ENCODE data around the gene MED19. TPM values are rescaled to one million over a fixed set of nuclear protein-coding genes. Genes with fewer than 3 reads are reported as not detected.

MED19 gene, protein sequence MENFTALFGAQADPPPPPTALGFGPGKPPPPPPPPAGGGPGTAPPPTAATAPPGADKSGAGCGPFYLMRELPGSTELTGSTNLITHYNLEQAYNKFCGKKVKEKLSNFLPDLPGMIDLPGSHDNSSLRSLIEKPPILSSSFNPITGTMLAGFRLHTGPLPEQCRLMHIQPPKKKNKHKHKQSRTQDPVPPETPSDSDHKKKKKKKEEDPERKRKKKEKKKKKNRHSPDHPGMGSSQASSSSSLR
- total RNA-seq, result 10 to 100 TPM; 13.7 to 14.9 TPM
- polyA plus RNA-seq (2013, experiment 1 of 2), result 7.2 TPM
- 6.9 TPM for polyA plus RNA-seq (2013, experiment 2 of 2)
- 8.2 to 29.6 (median 14.2) reads per million in 172 experiments for total RNA-seq

DNA sequence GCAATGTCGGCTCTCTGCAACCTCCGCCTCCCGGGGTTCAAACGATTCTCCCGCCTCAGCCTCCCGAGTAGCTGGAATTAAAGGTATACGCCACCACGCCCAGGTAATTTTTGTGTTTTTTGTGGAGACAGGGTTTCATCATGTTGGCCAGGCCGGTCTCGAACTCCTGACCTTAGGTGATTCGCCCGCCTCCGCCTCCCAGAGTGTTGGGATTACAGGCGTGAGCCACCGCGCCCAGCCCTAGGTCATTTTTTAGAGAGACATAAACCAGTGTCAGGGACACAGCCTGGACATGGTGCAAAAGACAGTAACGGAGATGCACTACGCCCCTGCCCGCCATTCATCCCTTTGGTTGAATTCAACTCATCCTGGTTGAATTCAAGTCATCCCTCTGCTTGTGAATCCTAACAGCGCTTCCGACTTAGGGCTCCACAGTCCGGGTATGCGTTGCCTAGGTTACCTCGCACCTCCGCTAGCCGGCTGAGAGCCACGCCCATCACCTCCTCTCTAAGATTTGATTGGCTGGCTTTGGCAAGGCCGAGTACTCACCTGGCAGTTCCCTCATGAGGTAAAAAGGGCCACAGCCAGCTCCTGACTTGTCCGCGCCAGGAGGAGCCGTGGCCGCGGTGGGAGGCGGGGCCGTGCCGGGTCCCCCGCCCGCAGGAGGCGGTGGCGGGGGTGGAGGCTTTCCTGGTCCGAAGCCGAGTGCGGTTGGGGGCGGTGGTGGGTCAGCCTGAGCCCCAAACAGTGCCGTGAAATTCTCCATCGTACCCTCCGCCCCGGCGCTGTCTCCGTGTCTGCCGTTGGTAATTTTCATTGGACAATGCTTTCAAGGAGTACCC lies at the start of gene MED19:
Gene MED19, minus strand, starts transcription at position 802 of the 842 bp plus-strand sequence. Its CDS starts 36 bp downstream, at position 766.
- H3K4me3 ChIP-seq (ENCODE audit: low read length), result peak within 1 kb of the TSS; percentile 95
- Mint-ChIP-seq H3K36me3 (ENCODE audit: low read depth) (peaks cover 33% of the 10 kb centered on the region), H3K4me3 (peak within 1 kb of the TSS; percentile 96), H3K9me3 (no peaks in the 10 kb centered on the region), H3K27ac (peak within 1 kb of the TSS; percentile 88), H3K27me3 (no peaks in the 10 kb centered on the region), H3K4me1 (ENCODE audit: low read depth) (peaks cover 53% of the 10 kb centered on the region)
- ChIA-PET POLR2A (interaction anchor here (0.5 to 3.2 kb wide), 14 partner anchors 9 to 892 kb away, joined by 3 to 40 read pairs (median 4); partner anchors contain the start of genes CLP1, LPXN, SELENOH and TIMM10), CTCF (interaction anchor here (1.1 to 2.3 kb wide), 2 partner anchors 89 to 143 kb away, joined by 4 to 10 read pairs; partner anchors contain the start of gene UBE2L6)
- DNase-seq (peak; percentile 49 to 94 (median 68)), ATAC-seq (ENCODE audit: poor library complexity) (peak; percentile 33)
- H3K27me3 ChIP-seq (ENCODE audit: control insufficient read depth in 1 of 2, insufficient read depth in 2 of 2, low read length in 2 of 2), result no peaks in the 10 kb centered on the region
- no peaks in the 10 kb centered on the region for H3K9me3 ChIP-seq (ENCODE audit: control insufficient read depth in 1 of 2, insufficient read depth in 1 of 2, low read length in 2 of 2)
- intact Hi-C loops (cut with DNase I, micrococcal nuclease), result loop anchor here (1.0 to 10.0 kb wide), 15 partner anchors 27 to 873 kb away; partner anchors contain the start of genes UBE2L6 (in 2 of the 2), LPXN (in 1 of the 2), P2RX3 (in 1 of the 2) and SELENOH (in 1 of the 2)
- H3K4me1 ChIP-seq (ENCODE audit: insufficient read depth, low read length), result peaks cover 30% of the 10 kb centered on the region
- TF ChIP-seq, protein P1, sequence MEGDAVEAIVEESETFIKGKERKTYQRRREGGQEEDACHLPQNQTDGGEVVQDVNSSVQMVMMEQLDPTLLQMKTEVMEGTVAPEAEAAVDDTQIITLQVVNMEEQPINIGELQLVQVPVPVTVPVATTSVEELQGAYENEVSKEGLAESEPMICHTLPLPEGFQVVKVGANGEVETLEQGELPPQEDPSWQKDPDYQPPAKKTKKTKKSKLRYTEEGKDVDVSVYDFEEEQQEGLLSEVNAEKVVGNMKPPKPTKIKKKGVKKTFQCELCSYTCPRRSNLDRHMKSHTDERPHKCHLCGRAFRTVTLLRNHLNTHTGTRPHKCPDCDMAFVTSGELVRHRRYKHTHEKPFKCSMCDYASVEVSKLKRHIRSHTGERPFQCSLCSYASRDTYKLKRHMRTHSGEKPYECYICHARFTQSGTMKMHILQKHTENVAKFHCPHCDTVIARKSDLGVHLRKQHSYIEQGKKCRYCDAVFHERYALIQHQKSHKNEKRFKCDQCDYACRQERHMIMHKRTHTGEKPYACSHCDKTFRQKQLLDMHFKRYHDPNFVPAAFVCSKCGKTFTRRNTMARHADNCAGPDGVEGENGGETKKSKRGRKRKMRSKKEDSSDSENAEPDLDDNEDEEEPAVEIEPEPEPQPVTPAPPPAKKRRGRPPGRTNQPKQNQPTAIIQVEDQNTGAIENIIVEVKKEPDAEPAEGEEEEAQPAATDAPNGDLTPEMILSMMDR (IDR thresholded peaks at IDR 0.05), result no peak
- H3K36me3 ChIP-seq (ENCODE audit: insufficient read depth, low read length), result peaks cover 5% of the 10 kb centered on the region
- peak within 1 kb of the TSS; percentile 85 to 95 for H3K27ac ChIP-seq (ENCODE audit: low read depth in 1 of 2, low read length in 2 of 2)

DNA sequence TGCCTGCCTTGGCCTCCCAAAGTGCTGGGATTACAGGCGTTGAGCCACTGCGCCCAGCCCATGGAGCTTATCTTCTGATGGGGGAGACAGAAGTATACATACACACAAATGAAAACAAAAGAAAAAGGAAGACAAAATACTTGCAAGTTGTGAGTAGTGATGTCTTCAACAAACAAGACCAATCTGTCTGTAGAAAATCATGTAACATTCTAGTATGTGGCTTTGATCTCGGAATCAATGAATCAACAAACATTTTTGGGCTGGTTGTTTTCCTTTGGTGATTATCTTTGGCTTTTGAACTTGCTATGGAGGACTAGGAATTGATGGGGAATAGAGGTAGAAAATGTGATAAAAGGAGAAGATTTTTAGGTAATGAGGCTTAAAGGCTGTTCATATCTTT lies 46.2 kb upstream of the MED19 start:
- TF ChIP-seq, protein P1 (IDR thresholded peaks at IDR 0.05), result no peak
- ATAC-seq (ENCODE audit: poor library complexity) (no peak), DNase-seq (no peak)
- H3K27me3 ChIP-seq (ENCODE audit: control insufficient read depth in 1 of 2, insufficient read depth in 2 of 2, low read length in 2 of 2), result no peaks in the 10 kb centered on the region
- no peaks in the 10 kb centered on the region for H3K4me1 ChIP-seq (ENCODE audit: insufficient read depth, low read length)
- ChIA-PET CTCF (interaction anchor here (2.3 kb wide), 1 partner anchor 43 kb away, joined by 10 read pairs; no protein-coding TSS in a partner anchor), POLR2A (no interaction called here)
- H3K27ac Mint-ChIP-seq, result no peak overlapping the region
- H3K9me3 ChIP-seq (ENCODE audit: control insufficient read depth in 1 of 2, insufficient read depth in 1 of 2, low read length in 2 of 2), result peaks cover 0 to under 1% of the 10 kb centered on the region in 2 experiments
- H3K36me3 ChIP-seq (ENCODE audit: insufficient read depth, low read length), result no peaks in the 10 kb centered on the region
- H3K27ac ChIP-seq (ENCODE audit: low read depth in 1 of 2, low read length in 2 of 2), result no peak overlapping the region
- H3K4me3 Mint-ChIP-seq, result no peak overlapping the region
- peaks cover 16% of the 10 kb centered on the region for H3K4me1 Mint-ChIP-seq (ENCODE audit: low read depth)
- no peaks in the 10 kb centered on the region for H3K36me3 Mint-ChIP-seq (ENCODE audit: low read depth)
- intact Hi-C loops (cut with DNase I, micrococcal nuclease), result no loop called here
- no peaks in the 10 kb centered on the region for H3K9me3 Mint-ChIP-seq
- no peak overlapping the region for H3K4me3 ChIP-seq (ENCODE audit: low read length)
- H3K27me3 Mint-ChIP-seq, result no peaks in the 10 kb centered on the region

DNA sequence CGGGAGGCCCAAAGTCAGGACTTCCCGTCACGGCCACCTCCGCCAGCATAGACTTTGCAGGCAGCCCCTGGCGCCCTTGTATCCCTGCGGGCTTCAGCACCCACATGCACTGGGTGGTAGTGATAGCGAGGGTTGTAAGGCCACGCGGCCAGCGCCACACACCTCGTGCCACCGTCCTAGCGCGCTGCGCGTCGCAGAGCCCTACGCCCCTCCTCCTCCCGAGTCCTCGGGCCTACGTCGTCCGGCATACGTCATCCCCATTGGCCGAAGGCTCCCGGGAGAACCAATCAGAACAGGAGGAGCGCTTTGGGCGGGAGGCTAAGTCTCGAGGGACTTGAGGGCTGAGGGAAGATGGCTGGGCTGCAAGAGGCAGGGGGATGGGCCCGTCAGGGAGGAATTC lies 40.9 kb upstream of the MED19 start:
- ATAC-seq (ENCODE audit: poor library complexity) (no peak), DNase-seq (no peak)
- intact Hi-C loops (cut with DNase I, micrococcal nuclease), result no loop called here

More for the DNA sequence above, 40.9 kb upstream of the MED19 start:
- Mint-ChIP-seq H3K4me1 (ENCODE audit: low read depth) (peaks cover 6% of the 10 kb centered on the region), H3K27me3 (no peaks in the 10 kb centered on the region), H3K4me3 (no peak overlapping the region), H3K9me3 (no peaks in the 10 kb centered on the region), H3K36me3 (ENCODE audit: low read depth) (peaks cover 12% of the 10 kb centered on the region), H3K27ac (no peak overlapping the region)
- CTCF ChIA-PET, result interaction anchor here (2.9 kb wide), 1 partner anchor 47 kb away, joined by 21 read pairs; no protein-coding TSS in a partner anchor
- Histone ChIP-seq H3K4me3 (ENCODE audit: low read length) (no peak overlapping the region), H3K4me1 (ENCODE audit: insufficient read depth, low read length) (peaks cover 3% of the 10 kb centered on the region), H3K27me3 (ENCODE audit: control insufficient read depth in 1 of 2, insufficient read depth in 2 of 2, low read length in 2 of 2) (no peaks in the 10 kb centered on the region), H3K9me3 (ENCODE audit: control insufficient read depth in 1 of 2, insufficient read depth in 1 of 2, low read length in 2 of 2) (peaks cover 0 to 6% of the 10 kb centered on the region in 2 experiments), H3K27ac (ENCODE audit: low read depth in 1 of 2, low read length in 2 of 2) (no peak overlapping the region), H3K36me3 (ENCODE audit: insufficient read depth, low read length) (no peaks in the 10 kb centered on the region)
- TF ChIP-seq, protein P1 (IDR thresholded peaks at IDR 0.05), result no peak
- POLR2A ChIA-PET, result no interaction called here

All from CD4-positive, alpha-beta T cell (primary cell).